HUES6 (cell line): Measurements from ENCODE around the gene LRRC14B.
A peak's percentile ranks its signal among the peaks of the same experiment; 100 is the strongest.

Experiments
- H3K27ac ChIP-seq: 2 replicates; pipeline ENCODE4 v1.7.0; 2013; ENCODE audit warnings: low read depth, mild to moderate bottlenecking, low read length, inconsistent platforms
- H3K27me3 ChIP-seq: 2 replicates; pipeline ENCODE4 v1.6.1; 2013; ENCODE audit warnings: low read length; ENCODE audit not compliant: control insufficient read depth, insufficient read depth
- H3K36me3 ChIP-seq: 2 replicates; pipeline ENCODE4 v1.6.1; 2013; ENCODE audit warnings: low read length; ENCODE audit not compliant: control insufficient read depth, insufficient read depth
- H3K4me1 ChIP-seq: 2 replicates; pipeline ENCODE4 v1.6.1; 2013; ENCODE audit warnings: low read length; ENCODE audit not compliant: control insufficient read depth, insufficient read depth
- H3K4me3 ChIP-seq: 2 replicates; pipeline ENCODE4 v1.5.1; 2013; ENCODE audit warnings: low read depth, low read length
- H3K9ac ChIP-seq: one replicate; pipeline ENCODE4 v1.6.1; 2013; ENCODE audit warnings: mild to moderate bottlenecking, low read length
- H3K9me3 ChIP-seq: 2 replicates; pipeline ENCODE4 v1.6.1; 2013; ENCODE audit warnings: low read depth, low read length; ENCODE audit not compliant: control insufficient read depth, insufficient read depth

LRRC14B gene

GRCh38 chr5:187042-187431 is 4.3 kb upstream of the LRRC14B start:
- no peaks in the 10 kb centered on the region for H3K27me3 ChIP-seq
- peaks cover 9% of the 10 kb centered on the region; the same call in 1 of the 2 replicates for H3K36me3 ChIP-seq
- H3K9me3 ChIP-seq: no peaks in the 10 kb centered on the region
- H3K9ac ChIP-seq: no peak overlapping the region
- H3K27ac ChIP-seq: no peak overlapping the region
- H3K4me3 ChIP-seq: no peak overlapping the region
- peaks cover 12% of the 10 kb centered on the region for H3K4me1 ChIP-seq

- Histone ChIP-seq H3K4me1 (peaks cover 12% of the 10 kb centered on the region), H3K9ac (no peak overlapping the region), H3K27ac (no peak overlapping the region), H3K4me3 (peak overlapping the region; percentile 17; the same call in 1 of the 2 replicates), H3K27me3 (no peaks in the 10 kb centered on the region), H3K9me3 (no peaks in the 10 kb centered on the region), H3K36me3 (peaks cover 2% of the 10 kb centered on the region; the same call in 1 of the 2 replicates)
Observed at GRCh38 chr5:187617-188451, 3.5 kb upstream of the LRRC14B start.

DNA sequence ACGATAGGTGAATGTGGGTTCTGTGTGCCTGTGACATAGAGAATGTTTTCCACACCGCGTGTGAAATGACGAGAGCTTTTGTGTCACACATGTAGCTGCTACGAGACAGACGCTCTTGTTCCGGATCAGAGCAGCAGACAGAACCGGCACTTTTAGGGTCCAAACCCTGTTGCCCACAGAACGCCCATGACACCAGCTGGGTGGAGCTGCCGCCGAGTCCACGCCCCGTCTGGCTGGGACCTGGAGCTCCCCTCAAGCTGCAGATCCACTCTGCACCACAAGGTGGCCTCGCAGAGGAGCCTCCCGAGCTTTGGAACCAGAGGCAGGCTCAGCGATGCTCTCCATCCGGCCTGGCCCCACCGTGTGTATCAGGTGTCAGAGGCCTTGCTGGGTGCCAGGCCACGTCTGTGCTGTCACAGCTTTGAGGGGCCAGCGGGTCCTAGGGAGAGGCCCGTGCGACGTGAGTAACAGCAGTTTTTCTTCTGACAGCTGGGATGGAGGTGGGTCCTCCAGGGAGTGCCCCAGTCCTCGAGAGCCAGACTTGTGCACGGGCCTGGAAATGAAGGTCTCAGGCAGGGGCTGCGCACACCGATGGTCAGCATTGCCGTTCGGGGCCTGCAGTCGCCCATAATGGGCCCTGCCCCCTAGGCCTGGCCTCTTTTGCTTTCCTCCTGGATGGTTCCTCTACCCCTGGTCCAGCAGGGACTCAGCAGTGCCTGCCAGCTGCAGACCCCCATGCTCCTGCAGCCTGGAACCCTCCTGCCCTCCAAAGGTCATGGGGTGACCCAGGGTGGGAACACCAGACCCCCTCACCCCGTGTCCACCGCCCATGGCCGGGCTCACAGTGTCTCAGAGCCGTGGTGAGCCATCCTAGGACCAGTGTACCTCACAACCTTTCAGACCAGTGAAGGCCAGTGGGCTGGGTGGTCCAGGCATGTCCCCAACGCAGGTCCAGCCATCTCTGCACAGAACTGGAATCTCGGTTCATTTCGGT is 2.5 kb upstream of the LRRC14B start:
- Histone ChIP-seq H3K4me1 (peaks cover 12% of the 10 kb centered on the region), H3K27ac (no peak overlapping the region), H3K9ac (no peak overlapping the region), H3K9me3 (no peaks in the 10 kb centered on the region), H3K27me3 (no peaks in the 10 kb centered on the region), H3K4me3 (peak overlapping the region; percentile 17; the same call in 1 of the 2 replicates), H3K36me3 (no peaks in the 10 kb centered on the region)

GRCh38 chr5:189486-189885 is 1.8 kb upstream of the LRRC14B start:
- no peak overlapping the region for H3K4me3 ChIP-seq
- H3K27ac ChIP-seq: no peak overlapping the region
- H3K4me1 ChIP-seq: peaks cover 12% of the 10 kb centered on the region
- H3K36me3 ChIP-seq: no peaks in the 10 kb centered on the region
- H3K9ac ChIP-seq: no peak overlapping the region
- H3K9me3 ChIP-seq: no peaks in the 10 kb centered on the region
- H3K27me3 ChIP-seq: no peaks in the 10 kb centered on the region

DNA sequence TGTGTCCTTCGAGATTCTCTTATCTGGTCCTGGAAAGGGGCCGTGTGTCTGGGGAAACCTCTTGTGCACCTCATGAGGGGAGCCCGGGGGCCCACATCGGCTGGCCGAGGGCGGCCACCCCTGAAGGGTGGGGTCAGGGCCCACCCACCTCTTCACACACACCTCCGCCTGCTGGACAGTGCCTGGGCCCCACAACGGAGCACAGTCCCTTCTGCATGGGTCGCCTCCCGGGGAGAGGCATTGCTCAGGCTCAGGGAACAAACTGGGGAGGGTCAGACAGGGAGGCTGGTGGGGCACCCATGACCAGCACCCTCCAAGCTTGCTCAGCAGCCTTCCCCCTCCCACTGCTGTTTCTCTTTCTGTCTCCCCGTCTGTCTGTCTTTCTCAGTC is 1.3 kb upstream of the LRRC14B start:
- H3K9ac ChIP-seq: no peak overlapping the region
- no peaks in the 10 kb centered on the region for H3K36me3 ChIP-seq
- no peak overlapping the region for H3K4me3 ChIP-seq
- no peaks in the 10 kb centered on the region for H3K27me3 ChIP-seq
- peaks cover 12% of the 10 kb centered on the region for H3K4me1 ChIP-seq
- H3K27ac ChIP-seq: no peak overlapping the region
- no peaks in the 10 kb centered on the region for H3K9me3 ChIP-seq

- peaks cover 12% of the 10 kb centered on the region for H3K4me1 ChIP-seq
Observed at GRCh38 chr5:190366-191035, 794 bp upstream of the LRRC14B start.

GRCh38 chr5:191949-192690 is 825 bp downstream of the LRRC14B start:
- Histone ChIP-seq H3K27me3 (no peaks in the 10 kb centered on the region), H3K4me3 (no peak overlapping the region), H3K9me3 (no peaks in the 10 kb centered on the region), H3K36me3 (no peaks in the 10 kb centered on the region), H3K9ac (no peak overlapping the region), H3K4me1 (peaks cover 12% of the 10 kb centered on the region), H3K27ac (no peak overlapping the region)

More at GRCh38 chr5:190366-191035, 794 bp upstream of the LRRC14B start:
- H3K36me3 ChIP-seq: no peaks in the 10 kb centered on the region
- H3K27ac ChIP-seq: no peak overlapping the region
- no peak overlapping the region for H3K4me3 ChIP-seq
- H3K9me3 ChIP-seq: no peaks in the 10 kb centered on the region
- H3K9ac ChIP-seq: no peak overlapping the region
- H3K27me3 ChIP-seq: no peaks in the 10 kb centered on the region

GRCh38 chr5:192691-192969 is 1.3 kb downstream of the LRRC14B start:
- Histone ChIP-seq H3K9ac (no peak overlapping the region), H3K27ac (no peak overlapping the region), H3K36me3 (no peaks in the 10 kb centered on the region), H3K4me3 (no peak overlapping the region), H3K27me3 (no peaks in the 10 kb centered on the region), H3K9me3 (no peaks in the 10 kb centered on the region), H3K4me1 (peaks cover 9% of the 10 kb centered on the region)

GRCh38 chr5:192970-193831 is 1.9 kb downstream of the LRRC14B start:
- no peaks in the 10 kb centered on the region for H3K36me3 ChIP-seq
- no peak overlapping the region for H3K27ac ChIP-seq
- no peaks in the 10 kb centered on the region for H3K27me3 ChIP-seq
- H3K9ac ChIP-seq: no peak overlapping the region
- peaks cover 6% of the 10 kb centered on the region for H3K4me1 ChIP-seq
- no peak overlapping the region for H3K4me3 ChIP-seq
- no peaks in the 10 kb centered on the region for H3K9me3 ChIP-seq

GRCh38 chr5:194102-194501 is 2.8 kb downstream of the LRRC14B start:
- H3K36me3 ChIP-seq: no peaks in the 10 kb centered on the region
- no peaks in the 10 kb centered on the region for H3K4me1 ChIP-seq
- no peak overlapping the region for H3K4me3 ChIP-seq
- no peaks in the 10 kb centered on the region for H3K9me3 ChIP-seq
- no peak overlapping the region for H3K9ac ChIP-seq
- H3K27ac ChIP-seq: no peak overlapping the region
- no peaks in the 10 kb centered on the region for H3K27me3 ChIP-seq
